Hematopoietic multipotent progenitor cell treated with erythropoietin and hydrocortisone succinate and interleukin-3 and kit ligand, for 8 days (in vitro differentiated cells): ENCODE data around the gene TXNL4B.
"Not testable (repeated sequence)": the region's sequence is repeated elsewhere in the genome, so short reads cannot be mapped to it uniquely, and the experiment has no call there.

Experiments
- DNase-seq: peaks from one replicate; pipeline ENCODE4 v3.0.0-alpha.2; 2015

The TXNL4B gene

DNA sequence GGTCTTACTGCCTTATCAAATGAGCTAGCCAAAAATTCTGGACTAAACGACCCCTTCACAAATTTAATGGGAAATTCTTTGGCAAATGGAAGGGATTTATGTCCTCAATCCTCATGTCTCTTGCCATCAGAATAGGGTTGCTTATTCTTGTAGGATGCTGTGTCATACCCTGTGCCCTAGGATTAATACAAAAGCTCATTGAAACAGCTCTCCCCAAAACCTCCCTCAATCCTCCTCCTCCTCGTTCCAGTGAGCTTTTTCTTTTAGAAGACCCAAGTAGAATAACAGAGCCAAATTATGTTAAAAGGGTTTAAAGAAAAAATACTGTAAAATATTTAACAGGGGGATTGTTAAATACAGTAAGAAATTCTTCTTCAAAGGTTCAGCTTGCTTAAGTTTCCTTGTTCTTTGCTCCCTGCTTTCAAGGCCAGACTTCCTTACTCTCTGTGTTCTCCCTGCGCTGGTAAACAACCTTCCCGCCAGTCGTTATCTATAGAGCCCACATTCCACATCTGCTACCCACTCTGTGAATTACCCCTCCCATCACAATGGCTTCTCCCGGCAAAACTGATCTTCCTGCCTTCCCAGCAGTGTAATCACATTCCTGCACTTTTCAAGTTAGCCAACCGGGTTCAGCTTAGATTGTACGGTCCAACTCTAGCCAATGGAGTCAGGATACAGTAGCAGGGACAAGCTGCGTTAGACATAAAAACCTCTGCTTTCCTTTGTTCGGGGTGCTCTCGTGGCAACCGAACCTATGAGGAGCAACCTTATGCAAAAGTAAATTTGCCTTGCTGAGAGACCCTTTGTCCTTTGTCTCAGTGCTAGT, 20.7 kb downstream of the TXNL4B start:
- peak; percentile 27 for DNase-seq

GRCh38 chr16:72068930-72069329, 24.5 kb downstream of the TXNL4B start:
- DNase-seq = no peak

GRCh38 chr16:72066747-72067146, 26.7 kb downstream of the TXNL4B start:
- peak; percentile 73 for DNase-seq

DNA sequence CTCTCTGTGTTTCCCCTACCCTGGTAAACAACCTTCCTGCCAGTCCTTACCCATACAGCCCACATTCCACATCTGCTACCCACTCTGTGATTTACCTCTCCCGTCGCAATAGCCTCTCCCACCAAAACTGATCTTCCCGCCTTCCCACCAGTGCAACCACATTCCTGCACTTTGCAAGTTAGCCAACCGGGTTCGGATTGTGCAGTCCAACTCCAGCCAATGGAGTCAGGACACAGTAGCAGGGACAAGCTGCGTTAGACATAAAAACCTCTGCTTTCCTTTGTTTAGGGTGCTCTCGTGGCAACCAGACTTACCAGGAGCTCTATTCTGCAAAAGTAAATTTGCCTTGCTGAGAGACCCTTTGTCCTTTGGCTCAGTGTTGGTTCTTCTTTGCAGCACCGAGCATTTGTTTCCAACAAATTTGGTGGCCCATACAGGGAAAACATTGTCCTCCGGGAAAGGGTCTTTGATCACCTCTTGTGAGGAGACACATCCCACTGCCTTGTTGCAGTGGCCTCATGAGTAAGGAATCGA, 29.0 kb downstream of the TXNL4B start:
- DNase-seq = no peak

GRCh38 chr16:72061564-72061963, 31.9 kb downstream of the TXNL4B start:
- DNase-seq = no peak

DNA sequence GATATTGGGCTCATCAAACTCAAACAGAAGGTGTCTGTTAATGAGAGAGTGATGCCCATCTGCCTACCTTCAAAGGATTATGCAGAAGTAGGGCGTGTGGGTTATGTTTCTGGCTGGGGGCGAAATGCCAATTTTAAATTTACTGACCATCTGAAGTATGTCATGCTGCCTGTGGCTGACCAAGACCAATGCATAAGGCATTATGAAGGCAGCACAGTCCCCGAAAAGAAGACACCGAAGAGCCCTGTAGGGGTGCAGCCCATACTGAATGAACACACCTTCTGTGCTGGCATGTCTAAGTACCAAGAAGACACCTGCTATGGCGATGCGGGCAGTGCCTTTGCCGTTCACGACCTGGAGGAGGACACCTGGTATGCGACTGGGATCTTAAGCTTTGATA, 33.0 kb downstream of the TXNL4B start:
- no peak for DNase-seq

DNA sequence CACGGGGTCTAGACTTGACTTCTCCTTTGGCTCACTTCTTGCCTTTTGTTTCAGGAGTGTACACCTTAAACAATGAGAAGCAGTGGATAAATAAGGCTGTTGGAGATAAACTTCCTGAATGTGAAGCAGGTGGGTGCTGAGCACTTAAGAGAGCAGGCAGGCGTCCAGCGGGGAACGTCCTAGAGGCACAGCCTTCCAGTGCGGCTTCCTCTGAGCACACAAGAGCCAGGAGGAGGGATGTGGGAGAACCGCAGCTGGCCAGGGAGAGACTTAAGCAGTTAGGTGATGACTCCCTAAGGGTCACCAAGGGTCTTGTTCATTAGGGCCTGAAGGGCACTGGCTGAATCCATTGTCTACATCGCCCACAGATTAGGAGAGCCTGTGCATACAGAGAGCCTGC, 34.4 kb downstream of the TXNL4B start:
- DNase-seq = not testable (repeated sequence)

DNA sequence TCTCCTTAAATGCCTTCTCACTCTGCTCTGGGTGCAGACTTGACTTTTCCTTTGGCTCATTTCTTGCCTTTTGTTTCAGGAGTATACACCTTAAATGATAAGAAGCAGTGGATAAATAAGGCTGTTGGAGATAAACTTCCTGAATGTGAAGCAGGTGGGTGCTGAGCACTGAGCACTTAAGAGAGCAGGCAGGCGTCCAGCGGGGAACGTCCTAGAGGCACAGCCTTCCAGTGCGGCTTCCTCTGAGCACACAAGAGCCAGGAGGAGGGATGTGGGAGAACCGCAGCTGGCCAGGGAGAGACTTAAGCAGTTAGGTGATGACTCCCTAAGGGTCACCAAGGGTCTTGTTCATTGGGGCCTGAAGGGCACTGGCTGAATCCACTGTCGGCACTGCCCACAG, 36.1 kb downstream of the TXNL4B start:
- not testable (repeated sequence) for DNase-seq

DNA sequence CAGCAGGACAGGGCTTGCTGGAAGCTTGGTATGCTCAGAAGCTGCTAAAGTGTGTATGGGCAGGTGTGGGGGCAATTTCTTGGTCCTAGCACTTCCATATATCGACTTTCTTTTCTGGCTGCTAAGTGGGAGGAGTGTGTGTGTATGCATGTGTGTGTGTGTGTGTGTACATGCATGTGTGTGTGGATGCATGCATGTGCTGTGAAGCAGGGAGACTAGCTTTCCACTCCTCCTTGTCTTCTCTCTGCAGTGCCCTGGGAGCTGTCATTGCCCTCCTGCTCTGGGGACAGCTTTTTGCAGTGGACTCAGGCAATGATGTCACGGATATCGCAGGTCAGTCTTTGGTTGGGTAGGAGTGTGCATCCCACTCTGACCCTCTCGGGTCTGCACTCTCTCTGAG, 37.5 kb downstream of the TXNL4B start:
- no peak for DNase-seq

DNA sequence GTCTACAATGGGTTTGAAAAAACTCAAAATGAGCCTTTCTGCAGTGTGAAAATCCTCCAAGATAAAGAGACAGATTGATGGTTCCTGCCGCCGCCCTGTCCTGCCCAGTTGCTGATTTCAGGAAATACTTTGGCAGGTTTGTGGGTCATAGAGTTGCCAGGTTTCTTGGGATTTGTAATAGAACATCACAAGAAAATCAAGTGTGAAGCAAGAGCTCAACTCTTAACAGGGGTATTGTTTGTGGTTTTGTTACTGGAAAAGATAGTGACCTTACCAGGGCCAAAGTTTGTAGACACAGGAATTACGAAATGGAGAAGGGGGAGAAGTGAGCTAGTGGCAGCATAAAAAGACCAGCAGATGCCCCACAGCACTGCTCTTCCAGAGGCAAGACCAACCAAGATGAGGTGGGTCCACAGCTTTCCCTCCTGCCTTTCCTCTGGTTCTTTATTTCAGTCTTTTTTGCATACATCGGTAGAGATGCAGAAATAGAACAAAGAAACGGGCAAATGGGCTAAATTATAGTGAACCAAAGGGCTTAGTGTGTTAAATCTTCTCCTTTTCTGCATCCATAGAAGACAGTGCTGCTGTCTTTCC, 39.1 kb downstream of the TXNL4B start, which contains the start of gene HP:
Gene HP, plus strand, starts transcription at position 252 of the 594 bp plus-strand sequence. Its CDS starts 148 bp downstream, at position 400.
- not testable (repeated sequence) for DNase-seq

GRCh38 chr16:72051818-72052217, 41.6 kb downstream of the TXNL4B start:
- DNase-seq = no peak

GRCh38 chr16:72050769-72051464, 42.5 kb downstream of the TXNL4B start:
- no peak for DNase-seq

DNA sequence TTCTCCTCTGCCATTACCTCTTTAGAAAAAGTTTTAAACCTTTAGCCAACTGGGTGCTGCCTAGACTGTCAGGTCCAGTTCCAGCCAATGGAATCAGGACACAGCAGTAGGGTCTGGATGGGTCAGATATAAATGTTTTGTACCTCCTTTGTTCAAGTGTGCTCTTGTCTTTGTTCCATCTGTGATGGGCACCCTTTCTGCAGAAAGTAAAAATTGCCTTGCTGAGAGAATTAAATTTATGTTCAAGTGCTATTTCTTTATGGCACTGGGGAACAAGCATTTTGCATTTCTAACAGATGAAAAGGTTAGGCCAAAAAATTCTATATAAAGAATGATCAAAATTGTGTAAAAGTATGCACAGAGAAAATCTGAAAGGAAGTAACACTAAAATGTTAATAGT, 44.3 kb downstream of the TXNL4B start:
- DNase-seq = no peak

- DNase-seq = no peak
Observed at GRCh38 chr16:72044825-72045359, 48.5 kb downstream of the TXNL4B start.

DNA sequence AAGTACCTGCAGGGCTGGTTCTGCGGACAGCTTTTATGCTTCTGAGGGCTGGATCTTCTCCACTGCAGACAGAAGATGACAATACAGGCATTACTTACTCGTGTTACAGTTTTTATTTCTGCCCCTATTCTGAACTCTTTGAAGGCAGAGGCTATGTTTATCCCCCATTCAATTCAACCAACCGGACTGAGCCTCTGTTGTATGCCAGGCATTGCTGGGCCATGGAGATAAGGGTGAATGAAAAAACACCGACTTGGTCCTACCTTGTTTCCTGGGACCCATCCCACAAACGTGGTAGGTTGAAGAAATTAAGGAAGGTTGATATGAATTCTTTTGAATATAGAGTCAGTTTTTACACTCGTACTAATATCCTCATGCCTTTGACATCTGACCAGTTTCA, 49.1 kb downstream of the TXNL4B start:
- DNase-seq = peak; percentile 76

DNA sequence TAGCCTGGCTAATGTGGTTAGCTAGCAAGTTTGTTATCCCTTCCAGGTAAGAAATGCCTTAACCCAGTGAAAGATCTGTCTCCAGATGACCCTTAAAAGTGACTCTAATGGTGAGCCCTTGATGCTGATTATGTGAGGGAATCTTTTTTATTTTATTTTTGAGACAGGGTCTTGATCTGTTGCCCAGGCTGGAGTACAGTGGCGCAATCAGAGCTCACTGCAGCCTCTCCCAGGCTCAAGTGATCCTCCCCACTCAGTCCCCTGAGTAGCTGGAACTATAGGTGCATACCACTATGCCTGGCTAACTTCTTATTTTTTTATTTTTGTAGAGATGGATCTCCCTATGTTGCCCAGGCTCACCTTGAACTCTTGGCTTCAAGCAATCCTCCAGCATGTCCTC, 49.9 kb downstream of the TXNL4B start:
- DNase-seq = no peak

GRCh38 chr16:72043058-72043457, 50.4 kb downstream of the TXNL4B start:
- no peak for DNase-seq

DNA sequence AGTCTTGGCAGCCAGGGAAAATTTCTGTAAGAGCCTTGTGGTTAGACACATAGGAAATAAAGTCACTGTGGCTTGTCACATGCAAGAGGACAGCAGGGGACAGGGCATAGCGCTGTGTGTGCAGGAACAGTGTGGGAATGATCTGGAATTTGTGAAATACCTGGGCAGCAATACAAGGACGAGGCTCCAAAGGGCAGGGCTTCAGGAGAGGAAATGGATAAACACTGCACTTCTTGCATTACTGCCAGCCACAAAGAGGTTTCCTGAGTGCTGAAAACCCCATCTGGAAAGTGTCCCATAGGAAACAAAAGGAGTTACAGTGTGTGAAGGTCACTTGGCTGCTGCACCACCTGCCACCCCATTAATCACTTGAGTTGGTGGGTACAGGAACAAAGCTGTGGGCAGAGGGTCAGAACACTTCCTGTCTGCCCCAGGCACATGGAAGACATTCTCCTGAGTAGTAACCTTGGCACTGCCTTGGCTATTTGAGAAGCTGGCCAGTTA, 51.2 kb downstream of the TXNL4B start:
- no peak for DNase-seq

DNA sequence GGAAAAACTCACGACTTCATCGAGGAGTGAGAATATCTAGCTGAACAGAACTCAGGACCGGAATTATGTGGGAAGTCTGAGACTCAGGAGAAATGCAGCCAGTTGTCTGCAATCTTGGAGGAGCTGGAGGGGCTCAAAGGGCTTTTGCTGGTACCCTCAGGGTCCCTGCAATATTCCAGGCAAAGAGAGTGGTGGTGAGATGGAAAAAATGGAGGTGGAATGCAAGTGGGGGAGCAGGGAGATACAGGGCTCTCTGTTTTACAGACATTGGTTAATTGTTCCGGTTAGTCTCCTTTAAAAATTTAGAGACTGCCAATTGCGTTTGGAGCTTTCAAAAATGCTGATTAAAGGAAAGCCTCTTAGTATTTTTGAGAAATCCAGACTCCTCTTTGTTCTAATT, 57.3 kb downstream of the TXNL4B start:
- no peak for DNase-seq
